Dermis microvascular lymphatic vessel endothelial cell (primary cell): ENCODE measurements around the gene USP12. TPM values are rescaled to one million over a fixed set of nuclear protein-coding genes. Genes with fewer than 3 reads are reported as not detected.
A peak's percentile ranks its signal among the peaks of the same experiment; 100 is the strongest.

ENCODE experiments used
- DNase-seq, 2 donors: peaks; one replicate each; pipeline versions ENCODE4 v3.0.0 to v3.0.0-alpha.2; 2010; ENCODE audit warnings: low read depth in 2 of 2
- total RNA-seq: library from RNA; depleted of rRNA; stranded (reverse); fragments of >200 nt; gene quantifications from 2 replicates; pipeline ENCODE4 v1.2.1, GENCODE V29; 2014

The USP12 gene
- total RNA-seq, 1 donor from 2014 or later = 19.3 TPM

- peak; percentile 56 to 75 for DNase-seq
Measured at GRCh38 chr13:27038323-27038722, 133.3 kb downstream of the USP12 start.

DNA sequence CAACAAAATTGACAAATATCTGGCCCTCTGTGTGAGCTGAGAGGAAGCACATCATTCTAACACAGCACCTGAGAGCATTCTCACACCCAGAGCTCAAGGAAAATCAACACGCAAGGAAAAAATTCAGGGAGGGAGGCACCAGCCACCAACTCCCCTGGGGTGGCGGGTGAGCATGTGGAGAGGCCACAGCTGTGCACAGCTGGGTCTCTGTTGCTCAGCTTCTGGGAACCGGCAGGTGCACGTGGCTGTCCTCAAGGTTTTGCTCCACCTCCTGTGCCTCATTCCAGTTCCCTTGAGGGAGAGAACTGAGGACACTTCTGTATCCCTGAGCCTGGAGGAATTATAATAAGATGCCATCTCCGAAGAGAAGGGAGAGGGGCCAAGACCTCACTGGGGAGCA is 134.0 kb downstream of the USP12 start:
- DNase-seq = no peak

DNA sequence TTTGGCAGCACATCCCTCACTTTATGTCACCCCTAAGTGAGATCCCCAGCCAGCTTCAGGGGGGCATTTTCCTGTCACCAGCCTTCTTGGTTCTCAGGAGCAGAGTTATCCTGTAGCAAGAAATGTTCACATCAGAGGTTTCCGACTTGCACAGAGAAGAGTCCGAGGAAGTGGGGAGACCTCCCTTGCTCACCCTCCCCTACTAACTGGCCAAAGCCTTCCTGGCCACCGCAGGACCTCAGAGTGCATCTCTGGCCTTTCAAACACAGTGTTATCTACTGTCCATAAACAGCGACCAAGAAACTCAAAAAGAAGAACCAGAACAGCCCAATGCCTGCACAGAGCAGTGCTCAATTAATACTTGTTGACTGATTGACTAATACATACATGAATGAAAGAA is 134.4 kb downstream of the USP12 start:
- DNase-seq = no peak

GRCh38 chr13:27036236-27036981 is 135.2 kb downstream of the USP12 start:
- DNase-seq = no peak

DNA sequence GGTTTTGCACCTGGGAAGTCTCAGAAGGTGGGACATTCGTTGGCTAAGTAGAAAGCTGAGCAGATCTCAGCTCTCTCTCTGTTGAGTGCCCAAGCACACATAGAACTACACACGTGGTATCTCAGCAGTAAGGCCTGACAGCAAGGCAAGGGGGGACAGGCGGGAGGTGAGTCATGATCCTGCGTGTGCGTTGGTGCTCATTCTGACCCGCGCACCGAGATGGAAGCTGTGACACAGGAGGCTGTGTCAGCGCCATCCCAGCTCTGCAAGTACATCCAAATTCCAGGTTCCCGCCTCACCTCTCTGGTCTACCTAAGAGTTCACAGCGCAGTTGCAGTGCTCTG is 135.7 kb downstream of the USP12 start:
- peak in 1 of 2 donors; percentile 12 for DNase-seq

GRCh38 chr13:27034678-27035111 is 136.9 kb downstream of the USP12 start:
- peak in 1 of 2 donors; percentile 13 for DNase-seq

- no peak for DNase-seq
Measured at GRCh38 chr13:27028683-27029480, 142.7 kb downstream of the USP12 start.

GRCh38 chr13:27027086-27027667 is 144.4 kb downstream of the USP12 start:
- no peak for DNase-seq

GRCh38 chr13:27026396-27026795 is 145.2 kb downstream of the USP12 start:
- DNase-seq = no peak

- no peak for DNase-seq
Measured at GRCh38 chr13:27024776-27025492, 146.7 kb downstream of the USP12 start.

- no peak for DNase-seq
Measured at GRCh38 chr13:27024074-27024461, 147.5 kb downstream of the USP12 start.

GRCh38 chr13:27023385-27024073 is 148.1 kb downstream of the USP12 start:
- DNase-seq = no peak

- no peak for DNase-seq
Measured at GRCh38 chr13:27022571-27023311, 148.9 kb downstream of the USP12 start.

DNA sequence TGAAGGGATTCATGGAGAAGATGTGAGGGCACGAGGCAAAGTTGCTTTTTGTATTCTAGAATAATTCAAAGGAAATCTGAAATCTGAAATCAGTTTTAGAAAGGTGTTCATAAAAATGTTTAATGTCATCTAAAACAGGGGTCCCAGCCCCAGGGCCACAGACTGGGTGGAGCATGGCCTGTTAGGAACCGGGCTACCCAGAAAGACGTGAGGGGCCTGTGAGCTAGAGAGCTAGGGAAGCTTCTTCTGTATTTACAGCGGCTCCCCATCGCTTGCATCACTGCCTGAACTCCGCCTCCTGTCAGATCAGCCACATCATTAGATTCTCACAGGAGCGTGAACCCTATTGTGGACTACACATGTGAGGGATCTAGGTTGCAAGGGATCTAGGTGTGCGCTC is 151.2 kb downstream of the USP12 start:
- DNase-seq = no peak

DNA sequence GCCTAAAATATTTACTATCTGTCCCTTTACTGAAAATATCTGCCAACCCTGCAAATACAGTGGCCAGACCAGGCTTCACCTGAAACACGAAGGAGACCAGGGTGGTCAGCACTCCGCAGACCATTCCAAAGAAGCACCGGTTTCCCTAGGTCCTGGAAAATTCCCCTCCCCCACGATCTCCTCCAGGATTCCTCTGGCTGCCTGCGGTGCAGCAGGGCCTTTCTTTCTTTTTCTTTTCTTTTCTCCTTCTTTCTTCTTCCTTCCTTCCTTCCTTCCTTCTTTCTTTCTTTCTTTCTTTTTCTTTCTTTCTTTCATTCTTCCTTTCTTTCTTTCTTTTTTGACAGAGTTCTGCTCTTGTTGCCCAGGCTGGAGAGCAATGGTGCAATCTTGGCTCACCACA is 152.7 kb downstream of the USP12 start:
- no peak for DNase-seq

DNA sequence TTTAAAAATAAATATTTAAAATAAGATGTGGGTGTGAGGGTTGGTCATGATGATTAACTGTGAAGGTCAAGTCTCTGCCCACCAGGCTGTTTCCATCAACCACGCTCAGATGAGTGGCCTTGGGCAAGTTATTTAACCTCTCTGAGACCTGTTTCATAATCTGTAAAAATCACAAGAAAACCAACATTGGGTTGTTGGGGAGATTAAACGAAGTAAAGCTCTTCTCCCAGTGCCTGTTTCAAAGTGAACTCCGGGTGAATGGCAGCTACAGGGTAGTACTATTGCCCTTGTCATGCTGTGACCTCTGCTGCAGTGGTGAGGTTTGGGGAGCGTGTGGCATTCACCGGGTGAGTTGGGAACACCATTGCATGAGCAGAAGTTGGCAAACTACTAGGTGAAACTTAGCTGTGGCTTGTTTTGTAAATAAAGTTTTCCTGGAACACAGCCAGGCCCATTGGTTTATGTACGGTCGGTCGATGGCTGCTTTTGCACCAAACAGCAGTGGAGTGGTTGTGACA is 153.2 kb downstream of the USP12 start:
- no peak for DNase-seq

DNA sequence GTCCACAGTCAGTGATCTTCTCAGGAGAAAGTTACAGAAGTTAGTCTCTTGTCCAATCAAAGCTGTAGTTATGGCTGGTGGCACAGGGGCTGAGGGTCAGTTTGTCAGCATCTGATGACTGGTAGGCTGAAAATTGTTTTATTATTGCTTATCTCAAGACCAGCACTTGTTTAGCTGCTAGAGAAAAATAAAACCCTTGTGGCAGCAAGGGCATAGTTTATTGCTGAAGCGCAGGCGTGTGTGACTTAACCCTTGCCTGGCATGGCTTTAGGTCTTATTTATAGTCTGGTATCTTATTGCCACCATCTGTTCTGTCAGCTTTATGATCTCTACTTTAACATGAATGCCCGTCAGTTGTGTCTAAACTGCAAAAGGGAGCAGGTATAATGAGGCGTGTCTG is 154.7 kb downstream of the USP12 start:
- DNase-seq = no peak
